OCI-LY1 (cell line): ENCODE results near the gene STRADB.

Experiments used
- EZH2 ChIP-seq: fragments of 200-600 bp; sonication (generic), shearing (Covaris generic); IDR thresholded peaks from 2 replicates; pipeline ENCODE4 v1.8.0; 2017; ENCODE audit warnings: borderline replicate concordance, mixed run types, mild to moderate bottlenecking, antibody characterized with exemption, low read length, moderate library complexity, mixed read lengths
- TF ChIP-seq, protein P1 (sequence below): fragments of 200-600 bp; sonication (generic), shearing (Covaris generic); IDR thresholded peaks from 2 replicates; pipeline ENCODE4 v1.5.1; 2017; ENCODE audit warnings: mild to moderate bottlenecking, antibody characterized with exemption, low read length, moderate library complexity, mixed read lengths

DNA sequence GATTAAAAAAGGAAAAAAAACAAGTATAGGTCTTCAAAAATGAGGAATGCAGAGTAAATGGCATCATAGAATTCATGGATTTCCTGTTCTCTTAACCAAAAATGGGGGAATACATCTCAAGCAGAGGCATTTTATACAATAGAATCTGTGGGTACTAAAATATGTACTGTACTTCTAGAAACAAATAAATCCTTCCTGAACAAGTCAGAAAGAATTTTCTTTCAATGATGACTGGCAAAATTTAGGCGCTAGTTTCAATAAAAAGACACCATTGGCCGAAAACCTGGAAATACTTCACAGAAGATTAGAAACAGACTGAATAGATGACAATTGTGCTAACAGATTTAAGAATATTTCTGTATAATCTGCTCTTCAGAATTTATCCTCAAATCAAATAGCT lies 15.4 kb upstream of the STRADB start:
- TF ChIP-seq, protein P1, sequence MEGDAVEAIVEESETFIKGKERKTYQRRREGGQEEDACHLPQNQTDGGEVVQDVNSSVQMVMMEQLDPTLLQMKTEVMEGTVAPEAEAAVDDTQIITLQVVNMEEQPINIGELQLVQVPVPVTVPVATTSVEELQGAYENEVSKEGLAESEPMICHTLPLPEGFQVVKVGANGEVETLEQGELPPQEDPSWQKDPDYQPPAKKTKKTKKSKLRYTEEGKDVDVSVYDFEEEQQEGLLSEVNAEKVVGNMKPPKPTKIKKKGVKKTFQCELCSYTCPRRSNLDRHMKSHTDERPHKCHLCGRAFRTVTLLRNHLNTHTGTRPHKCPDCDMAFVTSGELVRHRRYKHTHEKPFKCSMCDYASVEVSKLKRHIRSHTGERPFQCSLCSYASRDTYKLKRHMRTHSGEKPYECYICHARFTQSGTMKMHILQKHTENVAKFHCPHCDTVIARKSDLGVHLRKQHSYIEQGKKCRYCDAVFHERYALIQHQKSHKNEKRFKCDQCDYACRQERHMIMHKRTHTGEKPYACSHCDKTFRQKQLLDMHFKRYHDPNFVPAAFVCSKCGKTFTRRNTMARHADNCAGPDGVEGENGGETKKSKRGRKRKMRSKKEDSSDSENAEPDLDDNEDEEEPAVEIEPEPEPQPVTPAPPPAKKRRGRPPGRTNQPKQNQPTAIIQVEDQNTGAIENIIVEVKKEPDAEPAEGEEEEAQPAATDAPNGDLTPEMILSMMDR = no peak
- TF ChIP-seq EZH2 = no peak
